WTC11 (cell line): ENCODE results near the gene SLC25A25. TPM values are rescaled to one million over a fixed set of nuclear protein-coding genes. Genes with fewer than 3 reads are reported as not detected.

ENCODE experiments used
- ATAC-seq: fragments of 200-7000 bp; cut with Tn5 transposase; 2 replicates; pipeline ENCODE4 v1.10.0; 2021; ENCODE audit warnings: mild to moderate bottlenecking, moderate library complexity
- CTCF ChIA-PET: fragments of 300-600 bp; sonication (Branson Sonifier 250); formaldehyde crosslinking; loops from one replicate; lab custom pipeline; 2021; ENCODE audit warnings: antibody characterized with exemption; lab: Charles Lee
- POLR2A ChIA-PET: fragments of 350-600 bp; sonication (Branson Sonifier 250); formaldehyde crosslinking; loops from one replicate; lab custom pipeline; 2021; ENCODE audit warnings: antibody characterized with exemption; lab: Charles Lee
- DNase-seq: peaks from one replicate; pipeline ENCODE4 v3.0.0; 2021; ENCODE audit warnings: low spot score
- H3K27ac Mint-ChIP-seq: 2 replicates; pipeline ENCODE4 v1.8.0; 2021; ENCODE audit warnings: mixed read lengths
- H3K27me3 Mint-ChIP-seq: 2 replicates; pipeline ENCODE4 v1.8.0; 2021; ENCODE audit warnings: low read depth, mild to moderate bottlenecking, moderate library complexity, mixed read lengths
- H3K36me3 Mint-ChIP-seq: 2 replicates; pipeline ENCODE4 v1.8.0; 2021; ENCODE audit warnings: mixed read lengths
- H3K4me1 Mint-ChIP-seq: 2 replicates; pipeline ENCODE4 v1.8.0; 2022; ENCODE audit warnings: mixed read lengths
- H3K4me3 Mint-ChIP-seq: 2 replicates; pipeline ENCODE4 v1.8.0; 2021; ENCODE audit warnings: mild to moderate bottlenecking, moderate library complexity, mixed read lengths
- H3K9me3 Mint-ChIP-seq: 2 replicates; pipeline ENCODE4 v1.8.0; 2021; ENCODE audit warnings: mixed read lengths
- ATF1 ChIP-seq: sonication (generic); formaldehyde crosslinking; IDR thresholded peaks from 2 replicates; pipeline ENCODE4 v1.8.1; 2023; ENCODE audit warnings: mild to moderate bottlenecking, moderate library complexity, missing genetic modification reagents
- E2F4 ChIP-seq: sonication (generic); formaldehyde crosslinking; IDR thresholded peaks from 2 replicates; pipeline ENCODE4 v1.8.1; 2022; ENCODE audit warnings: low read depth, mild to moderate bottlenecking, moderate library complexity, missing genetic modification reagents, borderline replicate concordance
- ERG ChIP-seq: fragments of 250-450 bp; sonication (Bioruptor Pico); IDR thresholded peaks from 2 replicates; pipeline ENCODE4 v1.8.0; 2021; ENCODE audit warnings: mild to moderate bottlenecking
- ESRRA ChIP-seq: sonication (generic); formaldehyde crosslinking; IDR thresholded peaks from 2 replicates; pipeline ENCODE4 v1.8.1; 2022; ENCODE audit warnings: mild to moderate bottlenecking, missing genetic modification reagents, borderline replicate concordance
- FOXP4 ChIP-seq: sonication (generic); formaldehyde crosslinking; IDR thresholded peaks from 2 replicates; pipeline ENCODE4 v1.8.0; 2022; ENCODE audit warnings: mild to moderate bottlenecking, missing genetic modification reagents
- JAZF1 ChIP-seq: fragments of 250-450 bp; sonication (Bioruptor Pico); IDR thresholded peaks from 2 replicates; pipeline ENCODE4 v1.9.0; 2021; ENCODE audit warnings: moderate library complexity, mild to moderate bottlenecking, inconsistent platforms
- KAT7 ChIP-seq: sonication (generic); formaldehyde crosslinking; IDR thresholded peaks from 2 replicates; pipeline ENCODE4 v1.8.1; 2023; ENCODE audit warnings: missing genetic modification reagents, mild to moderate bottlenecking, borderline replicate concordance
- NR2C2 ChIP-seq: sonication (generic); formaldehyde crosslinking; IDR thresholded peaks from 2 replicates; pipeline ENCODE4 v1.8.0; 2022; ENCODE audit warnings: mild to moderate bottlenecking, missing genetic modification reagents
- NR3C1 ChIP-seq: sonication (generic); formaldehyde crosslinking; conservative IDR thresholded peaks from 2 replicates; pipeline ENCODE4 v1.8.1; 2023; ENCODE audit warnings: low read depth, mild to moderate bottlenecking, missing genetic modification reagents
- OVOL2 ChIP-seq: fragments of 250-450 bp; sonication (Bioruptor Pico); IDR thresholded peaks from 2 replicates; pipeline ENCODE4 v1.9.0; 2021; ENCODE audit warnings: mild to moderate bottlenecking, borderline replicate concordance
- PRRX2 ChIP-seq: fragments of 250-450 bp; sonication (Bioruptor Pico); IDR thresholded peaks from 2 replicates; pipeline ENCODE4 v1.8.0; 2021; ENCODE audit warnings: mild to moderate bottlenecking
- RELA ChIP-seq: sonication (generic); formaldehyde crosslinking; IDR thresholded peaks from 2 replicates; pipeline ENCODE4 v1.8.1; 2022; ENCODE audit warnings: missing genetic modification reagents, mild to moderate bottlenecking, borderline replicate concordance
- SP1 ChIP-seq: sonication (generic); formaldehyde crosslinking; conservative IDR thresholded peaks from 2 replicates; pipeline ENCODE4 v1.8.1; 2022; ENCODE audit warnings: missing genetic modification reagents
- TCF7 ChIP-seq: sonication (generic); formaldehyde crosslinking; IDR thresholded peaks from 2 replicates; pipeline ENCODE4 v1.8.0; 2022; ENCODE audit warnings: mild to moderate bottlenecking, low read depth, missing genetic modification reagents, moderate library complexity
- ZBTB43 ChIP-seq: sonication (generic); formaldehyde crosslinking; IDR thresholded peaks from 2 replicates; pipeline ENCODE4 v1.8.1; 2023; ENCODE audit warnings: mild to moderate bottlenecking, missing genetic modification reagents
- ZMAT4 ChIP-seq: fragments of 250-450 bp; sonication (Bioruptor Pico); IDR thresholded peaks from 2 replicates; pipeline ENCODE4 v1.9.0; 2021; ENCODE audit warnings: mild to moderate bottlenecking
- ZNF396 ChIP-seq: fragments of 250-450 bp; sonication (Bioruptor Pico); IDR thresholded peaks from 2 replicates; pipeline ENCODE4 v1.8.0; 2021; ENCODE audit warnings: mild to moderate bottlenecking, moderate library complexity, borderline replicate concordance
- ZNF423 ChIP-seq: fragments of 250-450 bp; sonication (Bioruptor Pico); IDR thresholded peaks from 2 replicates; pipeline ENCODE4 v2.1.2; 2022; ENCODE audit warnings: mild to moderate bottlenecking, moderate library complexity
- ZNF671 ChIP-seq: fragments of 250-450 bp; sonication (Bioruptor Pico); IDR thresholded peaks from 2 replicates; pipeline ENCODE4 v1.8.0; 2021; ENCODE audit warnings: mild to moderate bottlenecking
- ZSCAN18 ChIP-seq: fragments of 250-450 bp; sonication (Bioruptor Pico); IDR thresholded peaks from 2 replicates; pipeline ENCODE4 v2.1.2; 2022; ENCODE audit warnings: mild to moderate bottlenecking, moderate library complexity
- total RNA-seq: library from RNA; stranded (reverse); gene quantifications from 3 replicates; pipeline ENCODE4 v1.2.3, GENCODE V29; 2021
- TF ChIP-seq, protein P1 (sequence below): fragments of 250-450 bp; sonication (Bioruptor Pico); IDR thresholded peaks from 2 replicates; pipeline ENCODE4 v1.9.0; 2021; ENCODE audit warnings: moderate library complexity, mild to moderate bottlenecking, inconsistent platforms, borderline replicate concordance
- TF ChIP-seq, protein P2 (sequence below): sonication (generic); formaldehyde crosslinking; IDR thresholded peaks from 2 replicates; pipeline ENCODE4 v1.8.0; 2022; ENCODE audit warnings: mild to moderate bottlenecking, missing genetic modification reagents
- TF ChIP-seq, protein P3 (sequence below): fragments of 250-450 bp; sonication (Bioruptor Pico); conservative IDR thresholded peaks from 2 replicates; pipeline ENCODE4 v1.9.0; 2021; ENCODE audit warnings: mild to moderate bottlenecking

Gene SLC25A25
- total RNA-seq, 1 experiment from 2014 or later: 17.4 TPM

DNA sequence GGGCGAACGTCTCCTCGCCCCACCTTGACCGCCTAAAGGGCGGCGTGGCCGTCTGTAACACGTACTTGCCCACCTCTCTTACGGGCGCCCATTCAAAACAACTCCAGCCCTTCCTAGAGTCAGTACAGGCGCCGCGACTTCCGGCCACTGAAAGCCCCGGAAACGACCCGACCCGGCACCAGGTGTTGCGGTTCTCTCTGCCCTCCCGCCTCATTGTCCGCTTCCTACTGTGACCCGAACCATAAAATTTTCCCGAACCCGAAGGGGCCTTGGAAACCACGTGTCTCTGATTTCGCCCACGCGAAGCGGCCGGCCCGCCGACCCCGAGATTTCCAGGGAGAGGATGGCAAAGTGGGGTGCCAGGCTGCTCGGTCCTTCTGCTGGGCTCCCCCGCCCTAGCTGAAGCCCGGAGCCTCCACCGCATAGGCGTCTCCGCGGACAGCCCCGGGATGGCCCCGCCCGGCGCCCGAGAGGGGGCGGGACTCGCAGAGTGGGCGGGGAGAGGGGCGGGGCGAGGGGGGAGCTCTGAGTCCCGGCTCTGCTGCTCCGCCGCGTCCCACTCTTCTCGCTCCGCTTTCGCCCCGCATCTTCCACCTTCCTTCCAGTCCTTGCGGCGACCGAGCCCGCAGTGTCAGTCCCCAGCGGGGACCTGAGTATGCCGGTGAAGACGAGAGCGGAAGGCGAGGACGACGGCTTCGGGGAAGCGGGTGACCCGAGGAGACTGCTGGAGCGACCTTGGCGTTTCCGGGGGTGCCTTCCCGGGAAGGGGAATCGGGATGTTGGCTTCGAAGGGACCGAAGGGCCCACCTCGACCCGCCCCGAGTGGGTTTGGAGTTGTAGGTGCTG, 60.2 kb downstream of the SLC25A25 start:
- H3K4me3 Mint-ChIP-seq: peak overlapping the region; percentile 94
- H3K4me1 Mint-ChIP-seq: peaks cover 17% of the 10 kb centered on the region
- ChIA-PET CTCF (interaction anchor here (0.5 to 3.0 kb wide), 21 partner anchors 9 to 234 kb away, joined by 3 to 53 read pairs (median 3); partner anchors contain the start of genes BBLN and CIZ1), POLR2A (interaction anchor here (0.8 to 0.9 kb wide), 2 partner anchors 31 to 71 kb away, joined by 3 to 4 read pairs; partner anchors contain the start of gene BBLN)
- peak; percentile 80 for ATAC-seq
- peaks cover 19% of the 10 kb centered on the region for H3K27me3 Mint-ChIP-seq
- DNase-seq: peak; percentile 80
- H3K36me3 Mint-ChIP-seq: peaks cover 14% of the 10 kb centered on the region
- peaks cover 9% of the 10 kb centered on the region for H3K9me3 Mint-ChIP-seq
- H3K27ac Mint-ChIP-seq: peak overlapping the region; percentile 97
- TF ChIP-seq ESRRA (CRISPR knock-in tag) (0 out of 2 replicates have a peak, but pooled peaks have one; percentile 19), ZNF396 (CRISPR knock-in tag) (no peak), NR2C2 (CRISPR knock-in tag) (no peak), ATF1 (CRISPR knock-in tag) (no peak), KAT7 (CRISPR knock-in tag) (no peak), FOXP4 (CRISPR knock-in tag) (no peak), PRRX2 (CRISPR knock-in tag) (no peak), SP1 (CRISPR knock-in tag) (peak; percentile 93), RELA (CRISPR knock-in tag) (no peak), ZSCAN18 (CRISPR knock-in tag) (no peak), ERG (CRISPR knock-in tag) (no peak), JAZF1 (CRISPR knock-in tag) (no peak), ZNF423 (CRISPR knock-in tag) (no peak), NR3C1 (CRISPR knock-in tag) (no peak), ZNF671 (CRISPR knock-in tag) (no peak), TCF7 (CRISPR knock-in tag) (no peak), E2F4 (CRISPR knock-in tag) (no peak), ZMAT4 (CRISPR knock-in tag) (no peak), OVOL2 (CRISPR knock-in tag) (no peak), ZBTB43 (CRISPR knock-in tag) (no peak)
- TF ChIP-seq, protein P1, sequence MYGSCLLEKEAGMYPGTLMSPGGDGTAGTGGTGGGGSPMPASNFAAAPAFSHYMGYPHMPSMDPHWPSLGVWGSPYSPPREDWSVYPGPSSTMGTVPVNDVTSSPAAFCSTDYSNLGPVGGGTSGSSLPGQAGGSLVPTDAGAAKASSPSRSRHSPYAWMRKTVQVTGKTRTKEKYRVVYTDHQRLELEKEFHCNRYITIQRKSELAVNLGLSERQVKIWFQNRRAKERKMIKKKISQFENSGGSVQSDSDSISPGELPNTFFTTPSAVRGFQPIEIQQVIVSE (CRISPR knock-in tag): no peak
- TF ChIP-seq, protein P2, sequence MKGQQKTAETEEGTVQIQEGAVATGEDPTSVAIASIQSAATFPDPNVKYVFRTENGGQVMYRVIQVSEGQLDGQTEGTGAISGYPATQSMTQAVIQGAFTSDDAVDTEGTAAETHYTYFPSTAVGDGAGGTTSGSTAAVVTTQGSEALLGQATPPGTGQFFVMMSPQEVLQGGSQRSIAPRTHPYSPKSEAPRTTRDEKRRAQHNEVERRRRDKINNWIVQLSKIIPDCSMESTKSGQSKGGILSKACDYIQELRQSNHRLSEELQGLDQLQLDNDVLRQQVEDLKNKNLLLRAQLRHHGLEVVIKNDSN: peak; percentile 80
- TF ChIP-seq, protein P3, sequence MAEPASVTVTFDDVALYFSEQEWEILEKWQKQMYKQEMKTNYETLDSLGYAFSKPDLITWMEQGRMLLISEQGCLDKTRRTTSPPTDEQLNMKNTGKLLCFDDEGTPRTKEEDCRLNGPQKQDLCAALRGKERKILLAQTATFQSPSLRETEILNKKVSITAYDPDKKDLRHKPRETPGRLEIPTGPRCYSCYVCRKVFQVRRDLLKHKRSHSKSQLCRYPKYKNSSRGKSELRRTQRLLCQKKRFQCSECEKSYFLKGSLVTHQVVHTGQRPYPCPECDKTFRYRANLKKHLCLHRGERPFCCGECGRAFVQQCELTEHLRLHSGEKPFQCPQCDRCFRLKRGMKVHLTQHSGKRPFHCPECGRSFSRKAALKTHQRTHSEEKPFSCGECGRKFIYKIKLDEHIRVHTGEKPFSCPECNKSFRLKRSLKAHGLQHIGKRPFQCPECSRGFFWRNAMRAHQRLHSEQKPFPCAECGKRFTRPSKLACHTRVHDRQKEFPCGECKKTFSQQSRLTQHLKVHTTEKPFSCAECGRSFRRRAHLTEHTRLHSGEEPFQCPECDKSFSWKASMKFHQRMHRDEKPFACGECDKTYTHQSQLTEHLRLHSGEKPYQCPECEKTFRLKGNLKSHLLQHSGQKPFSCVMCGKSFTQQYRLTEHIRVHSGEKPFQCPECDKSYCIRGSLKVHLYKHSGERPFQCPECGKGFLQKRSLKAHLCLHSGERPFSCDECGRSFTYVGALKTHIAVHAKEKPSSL: no peak
